Activated T-cell treated with anti-CD3 and anti-CD28 coated beads, Interleukin-2, amount 50 U/mL, for 72 hours (primary cell): ENCODE results near the gene FOXP3. TPM values are rescaled to one million over a fixed set of nuclear protein-coding genes. Genes with fewer than 3 reads are reported as not detected.

Source experiments
- ATAC-seq, 2 donors: fragments of 150-1000 bp; cut with Tn5 transposase; replicated peaks in 1 of 2; 2 replicates each; pipeline ENCODE4 v1.10.0; 2021; ENCODE audit warnings: moderate library complexity in 2 of 2, mild to moderate bottlenecking in 1 of 2
- DNase-seq, 2 donors: peaks; one replicate each; pipeline ENCODE4 v3.0.0; 2021 to 2022; ENCODE audit warnings: mixed read lengths in 1 of 2
- H3K27ac Mint-ChIP-seq: one replicate; pipeline ENCODE4 v1.8.0; 2022; ENCODE audit warnings: mild to moderate bottlenecking, moderate library complexity, mixed read lengths
- H3K27me3 Mint-ChIP-seq: one replicate; pipeline ENCODE4 v1.8.0; 2022; ENCODE audit warnings: low read depth, mixed read lengths
- H3K36me3 Mint-ChIP-seq, 2 donors: one replicate each; pipeline ENCODE4 v1.8.0; 2022; ENCODE audit warnings: mixed read lengths in 2 of 2, mild to moderate bottlenecking in 1 of 2; ENCODE audit not compliant: insufficient read depth in 2 of 2
- H3K4me1 Mint-ChIP-seq: one replicate; pipeline ENCODE4 v1.8.0; 2022; ENCODE audit warnings: low read depth, mixed read lengths
- H3K4me3 Mint-ChIP-seq, 2 donors: one replicate each; pipeline ENCODE4 v1.8.0; 2022; ENCODE audit warnings: mild to moderate bottlenecking in 2 of 2, mixed read lengths in 2 of 2, moderate library complexity in 2 of 2
- H3K9me3 Mint-ChIP-seq, 2 donors: one replicate each; pipeline ENCODE4 v1.8.0; 2022; ENCODE audit warnings: mixed read lengths in 2 of 2
- total RNA-seq, 2 donors: library from RNA; stranded (reverse); gene quantifications; one replicate each; pipeline ENCODE4 v1.2.3, GENCODE V29; 2022

FOXP3 gene
- total RNA-seq, 2 donors from 2014 or later, result 16.7 to 22.8 TPM

GRCh38 chrX:49287665-49288064 lies 23.2 kb upstream of the FOXP3 start:
- ATAC-seq (no peak), DNase-seq (no peak)
- no peaks in the 10 kb centered on the region for H3K36me3 Mint-ChIP-seq
- peaks cover 9% of the 10 kb centered on the region for H3K27me3 Mint-ChIP-seq
- H3K9me3 Mint-ChIP-seq, result no peaks in the 10 kb centered on the region
- H3K4me3 Mint-ChIP-seq, result no peak overlapping the region
- peaks cover 33% of the 10 kb centered on the region for H3K4me1 Mint-ChIP-seq
- H3K27ac Mint-ChIP-seq, result no peak overlapping the region

- H3K36me3 Mint-ChIP-seq, result no peaks in the 10 kb centered on the region
- peaks cover 13% of the 10 kb centered on the region for H3K27me3 Mint-ChIP-seq
- ATAC-seq (no peak), DNase-seq (no peak)
- H3K4me1 Mint-ChIP-seq, result peaks cover 24% of the 10 kb centered on the region
- H3K9me3 Mint-ChIP-seq, result no peaks in the 10 kb centered on the region
- H3K4me3 Mint-ChIP-seq, result no peak overlapping the region
- H3K27ac Mint-ChIP-seq, result no peak overlapping the region
Measured at GRCh38 chrX:49286581-49286980, 22.1 kb upstream of the FOXP3 start.

- no peak overlapping the region for H3K27ac Mint-ChIP-seq
- H3K4me3 Mint-ChIP-seq, result no peak overlapping the region
- ATAC-seq, result no peak
- no peaks in the 10 kb centered on the region for H3K36me3 Mint-ChIP-seq
- DNase-seq, result no peak
- peaks cover 28% of the 10 kb centered on the region for H3K4me1 Mint-ChIP-seq
- no peaks in the 10 kb centered on the region for H3K9me3 Mint-ChIP-seq
- H3K27me3 Mint-ChIP-seq, result peaks cover 9% of the 10 kb centered on the region
Measured at GRCh38 chrX:49286136-49286535, 21.6 kb upstream of the FOXP3 start.

GRCh38 chrX:49284212-49284611 lies 19.7 kb upstream of the FOXP3 start:
- DNase-seq (no peak), ATAC-seq (no peak)
- no peaks in the 10 kb centered on the region for H3K9me3 Mint-ChIP-seq
- H3K27me3 Mint-ChIP-seq, result peaks cover 8% of the 10 kb centered on the region
- H3K4me3 Mint-ChIP-seq, result no peak overlapping the region
- peaks cover 39% of the 10 kb centered on the region for H3K4me1 Mint-ChIP-seq
- H3K36me3 Mint-ChIP-seq, result no peaks in the 10 kb centered on the region
- H3K27ac Mint-ChIP-seq, result peak overlapping the region; percentile 60

- DNase-seq (no peak), ATAC-seq (no peak)
- Mint-ChIP-seq H3K27ac (peak overlapping the region; percentile 90), H3K4me1 (peaks cover 42% of the 10 kb centered on the region), H3K4me3 (no peak overlapping the region), H3K36me3 (no peaks in the 10 kb centered on the region), H3K27me3 (peaks cover 8% of the 10 kb centered on the region), H3K9me3 (no peaks in the 10 kb centered on the region)
Measured at GRCh38 chrX:49282647-49283011, 18.1 kb upstream of the FOXP3 start.

GRCh38 chrX:49278081-49278480 lies 13.6 kb upstream of the FOXP3 start:
- DNase-seq (no peak), ATAC-seq (no peak)
- Mint-ChIP-seq H3K27ac (peak overlapping the region; percentile 97), H3K4me3 (peak overlapping the region; percentile 66 to 89), H3K9me3 (no peaks in the 10 kb centered on the region), H3K27me3 (peaks cover 18% of the 10 kb centered on the region), H3K4me1 (peaks cover 79% of the 10 kb centered on the region), H3K36me3 (peaks cover 4% of the 10 kb centered on the region in 2 donors)

- peaks cover 85% of the 10 kb centered on the region for H3K4me1 Mint-ChIP-seq
- no peak for DNase-seq
- peak overlapping the region; percentile 66 to 89 for H3K4me3 Mint-ChIP-seq
- peak overlapping the region; percentile 97 for H3K27ac Mint-ChIP-seq
- peaks cover 17% of the 10 kb centered on the region for H3K27me3 Mint-ChIP-seq
- ATAC-seq, result peak in 1 of 2 donors; percentile 54
- H3K9me3 Mint-ChIP-seq, result no peaks in the 10 kb centered on the region
- H3K36me3 Mint-ChIP-seq, result peaks cover 4% of the 10 kb centered on the region in 2 donors
Measured at GRCh38 chrX:49277535-49277830, 13.0 kb upstream of the FOXP3 start.

- Mint-ChIP-seq H3K9me3 (no peaks in the 10 kb centered on the region), H3K27ac (peak overlapping the region; percentile 97), H3K36me3 (peaks cover 4% of the 10 kb centered on the region in 2 donors), H3K4me3 (peak overlapping the region; percentile 66 to 89), H3K27me3 (peaks cover 11% of the 10 kb centered on the region), H3K4me1 (peaks cover 90% of the 10 kb centered on the region)
- ATAC-seq (peak; percentile 51 to 55), DNase-seq (peak; percentile 40 to 57)
Measured at GRCh38 chrX:49276671-49277534, 12.4 kb upstream of the FOXP3 start.

- Mint-ChIP-seq H3K27ac (peak overlapping the region; percentile 97), H3K27me3 (peaks cover 11% of the 10 kb centered on the region), H3K4me1 (peaks cover 92% of the 10 kb centered on the region), H3K4me3 (peak overlapping the region; percentile 70 to 89), H3K36me3 (peaks cover 5% of the 10 kb centered on the region in 2 donors), H3K9me3 (no peaks in the 10 kb centered on the region)
- ATAC-seq (no peak), DNase-seq (no peak)
Measured at GRCh38 chrX:49276207-49276606, 11.7 kb upstream of the FOXP3 start.

GRCh38 chrX:49273181-49273727 lies 8.7 kb upstream of the FOXP3 start:
- H3K4me3 Mint-ChIP-seq, result peak overlapping the region; percentile 70 to 78
- peaks cover 11% of the 10 kb centered on the region for H3K27me3 Mint-ChIP-seq
- H3K9me3 Mint-ChIP-seq, result no peaks in the 10 kb centered on the region
- DNase-seq (peak; percentile 48 to 55), ATAC-seq (peak; percentile 8 to 19)
- H3K36me3 Mint-ChIP-seq, result peaks cover 7 to 9% of the 10 kb centered on the region in 2 donors
- peaks cover 76% of the 10 kb centered on the region for H3K4me1 Mint-ChIP-seq
- H3K27ac Mint-ChIP-seq, result peak overlapping the region; percentile 62

GRCh38 chrX:49272421-49272820 lies 7.9 kb upstream of the FOXP3 start:
- Mint-ChIP-seq H3K4me1 (peaks cover 76% of the 10 kb centered on the region), H3K36me3 (peaks cover 7 to 9% of the 10 kb centered on the region in 2 donors), H3K27ac (peak overlapping the region; percentile 62), H3K4me3 (peak overlapping the region; percentile 70 to 78), H3K9me3 (no peaks in the 10 kb centered on the region), H3K27me3 (peaks cover 14% of the 10 kb centered on the region)
- ATAC-seq (no peak), DNase-seq (no peak)

- peak overlapping the region; percentile 70 to 78 for H3K4me3 Mint-ChIP-seq
- H3K4me1 Mint-ChIP-seq, result peaks cover 68% of the 10 kb centered on the region
- no peaks in the 10 kb centered on the region for H3K9me3 Mint-ChIP-seq
- ATAC-seq (no peak), DNase-seq (no peak)
- H3K27me3 Mint-ChIP-seq, result peaks cover 18% of the 10 kb centered on the region
- peak overlapping the region; percentile 81 for H3K27ac Mint-ChIP-seq
- H3K36me3 Mint-ChIP-seq, result peaks cover 7 to 9% of the 10 kb centered on the region in 2 donors
Measured at GRCh38 chrX:49271341-49271740, 6.8 kb upstream of the FOXP3 start.

- no peaks in the 10 kb centered on the region for H3K9me3 Mint-ChIP-seq
- ATAC-seq (no peak), DNase-seq (no peak)
- H3K4me3 Mint-ChIP-seq, result peak overlapping the region; percentile 70 to 78
- peak overlapping the region; percentile 81 for H3K27ac Mint-ChIP-seq
- H3K36me3 Mint-ChIP-seq, result peaks cover 7 to 9% of the 10 kb centered on the region in 2 donors
- peaks cover 58% of the 10 kb centered on the region for H3K4me1 Mint-ChIP-seq
- H3K27me3 Mint-ChIP-seq, result peaks cover 14% of the 10 kb centered on the region
Measured at GRCh38 chrX:49270249-49270921, 5.9 kb upstream of the FOXP3 start.
